ENCODE results near the gene CDC42EP2. TPM values are rescaled to one million over a fixed set of nuclear protein-coding genes. Genes with fewer than 3 reads are reported as not detected.
A peak's percentile ranks its signal among the peaks of the same experiment; 100 is the strongest.

Gene CDC42EP2
- polyA plus RNA-seq, 1 of the 3 experiments (the other 2 are of a cell fraction), result 8.1 TPM

GRCh38 chr11:65288706-65289536 is 25.7 kb upstream of the CDC42EP2 start:
- POLR2A ChIA-PET, result interaction anchor here (0.7 to 2.6 kb wide), 7 partner anchors 9 to 135 kb away, joined by 3 to 10 read pairs (median 3); partner anchors contain the start of gene CDC42EP2
- Histone ChIP-seq H3K27ac (ENCODE audit: low read depth in 2 of 2, low read length in 1 of 2) (peak overlapping the region; percentile 18 to 98; a peak in 3 of 4 replicates), H3F3A (replicated peaks; ENCODE audit: insufficient read depth) (peaks cover 4% of the 10 kb centered on the region), H3K36me3 (replicated peaks in 1 of 2; ENCODE audit: control insufficient read depth in 1 of 2, insufficient read depth in 2 of 2, low read length in 1 of 2) (peaks cover 22 to 31% of the 10 kb centered on the region in 2 experiments), H3K4me2 (no peak overlapping the region), H3K4me3 (ENCODE audit: low read depth in 2 of 2, low read length in 1 of 2) (no peak overlapping the region), H4K20me1 (ENCODE audit: insufficient read depth) (no peaks in the 10 kb centered on the region), H3K9me2 (no peaks in the 10 kb centered on the region), H3K4me1 (ENCODE audit: control insufficient read depth in 1 of 2, insufficient read depth in 2 of 2, low read depth in 1 of 2, low read length in 1 of 2) (peaks cover 14 to 35% of the 10 kb centered on the region in 2 experiments; a peak in 3 of 4 replicates), H2AFZ (ENCODE audit: low read depth) (no peak overlapping the region), H3K27me3 (ENCODE audit: insufficient read depth) (no peaks in the 10 kb centered on the region), H3K79me2 (ENCODE audit: insufficient read depth) (no peaks in the 10 kb centered on the region; the same call in 1 of the 2 replicates), H3K9ac (no peak overlapping the region), H3K9me3 (no peaks in the 10 kb centered on the region)
- DNase-seq, result peak; percentile 85
- 93% methylated on average over 3 of the region's 6 CpGs for WGBS (ENCODE audit: low lambda C conversion rate)
- CTCF ChIA-PET, result interaction anchor here (0.8 to 37.6 kb wide), 9 partner anchors 9 to 545 kb away, joined by 3 to 1118 read pairs (median 3); partner anchors contain the start of genes CDC42EP2, DPF2 and RASGRP2
- TF ChIP-seq GABPA (IDR thresholded peaks at IDR 0.05; ENCODE audit: low read depth) (no peak), REST (IDR thresholded peaks at IDR 0.05; ENCODE audit: low read depth, low read length) (no peak), RXRA (IDR thresholded peaks at IDR 0.05; ENCODE audit: borderline replicate concordance, low read depth) (no peak), RFX5 (IDR thresholded peaks at IDR 0.05; ENCODE audit: low read length) (no peak), FOXM1 (IDR thresholded peaks at IDR 0.05; ENCODE audit: low read depth) (no peak), TEAD4 (IDR thresholded peaks at IDR 0.05; ENCODE audit: borderline replicate concordance, insufficient read depth) (no peak), TAF1 (IDR thresholded peaks at IDR 0.05; ENCODE audit: borderline replicate concordance, low read depth, low read length) (no peak), FOXJ3 (CRISPR knock-in tag; IDR thresholded peaks at IDR 0.05) (no peak), MAX (IDR thresholded peaks at IDR 0.05; ENCODE audit: low read depth) (no peak), FOSL2 (IDR thresholded peaks at IDR 0.05; ENCODE audit: borderline replicate concordance, low read depth) (no peak), CHD2 (IDR thresholded peaks at IDR 0.05; ENCODE audit: low read length, partially characterized antibody) (peak; percentile 37), NRF1 (IDR thresholded peaks at IDR 0.05; ENCODE audit: low read depth, low read length) (no peak), RCOR1 (IDR thresholded peaks at IDR 0.05; ENCODE audit: low read length) (peak; percentile 43; the same call in 1 of the 2 replicates), JUND (IDR thresholded peaks at IDR 0.05) (no peak), SIN3A (IDR thresholded peaks at IDR 0.05; ENCODE audit: borderline replicate concordance, low read depth, low read length) (no peak), ELF1 (IDR thresholded peaks at IDR 0.05) (no peak), RAD21 (IDR thresholded peaks at IDR 0.05; ENCODE audit: low read length) (no peak), POLR2AphosphoS5 (IDR thresholded peaks at IDR 0.05; ENCODE audit: low read depth, low read length) (no peak), MXI1 (IDR thresholded peaks at IDR 0.05; ENCODE audit: low read depth, low read length) (peak; percentile 78), USF2 (IDR thresholded peaks at IDR 0.05; ENCODE audit: borderline replicate concordance, low read depth, low read length) (no peak), NFIC (IDR thresholded peaks at IDR 0.05; ENCODE audit: borderline replicate concordance) (peak; percentile 26; the same call in 1 of the 2 replicates), SMC3 (IDR thresholded peaks at IDR 0.05; ENCODE audit: low read depth, low read length) (no peak; the same call in 1 of the 2 replicates), EP300 (IDR thresholded peaks at IDR 0.05; ENCODE audit: borderline replicate concordance in 1 of 2, low read depth in 1 of 2, low read length in 1 of 2) (peak in 1 of 2 experiments; percentile 88; a peak in 2 of 4 replicates), YY1 (IDR thresholded peaks at IDR 0.05; ENCODE audit: low read depth) (no peak)
- TF ChIP-seq, protein P1, sequence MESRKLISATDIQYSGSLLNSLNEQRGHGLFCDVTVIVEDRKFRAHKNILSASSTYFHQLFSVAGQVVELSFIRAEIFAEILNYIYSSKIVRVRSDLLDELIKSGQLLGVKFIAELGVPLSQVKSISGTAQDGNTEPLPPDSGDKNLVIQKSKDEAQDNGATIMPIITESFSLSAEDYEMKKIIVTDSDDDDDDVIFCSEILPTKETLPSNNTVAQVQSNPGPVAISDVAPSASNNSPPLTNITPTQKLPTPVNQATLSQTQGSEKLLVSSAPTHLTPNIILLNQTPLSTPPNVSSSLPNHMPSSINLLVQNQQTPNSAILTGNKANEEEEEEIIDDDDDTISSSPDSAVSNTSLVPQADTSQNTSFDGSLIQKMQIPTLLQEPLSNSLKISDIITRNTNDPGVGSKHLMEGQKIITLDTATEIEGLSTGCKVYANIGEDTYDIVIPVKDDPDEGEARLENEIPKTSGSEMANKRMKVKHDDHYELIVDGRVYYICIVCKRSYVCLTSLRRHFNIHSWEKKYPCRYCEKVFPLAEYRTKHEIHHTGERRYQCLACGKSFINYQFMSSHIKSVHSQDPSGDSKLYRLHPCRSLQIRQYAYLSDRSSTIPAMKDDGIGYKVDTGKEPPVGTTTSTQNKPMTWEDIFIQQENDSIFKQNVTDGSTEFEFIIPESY (IDR thresholded peaks at IDR 0.05; ENCODE audit: borderline replicate concordance, low read depth), result no peak
- TF ChIP-seq, protein P2, sequence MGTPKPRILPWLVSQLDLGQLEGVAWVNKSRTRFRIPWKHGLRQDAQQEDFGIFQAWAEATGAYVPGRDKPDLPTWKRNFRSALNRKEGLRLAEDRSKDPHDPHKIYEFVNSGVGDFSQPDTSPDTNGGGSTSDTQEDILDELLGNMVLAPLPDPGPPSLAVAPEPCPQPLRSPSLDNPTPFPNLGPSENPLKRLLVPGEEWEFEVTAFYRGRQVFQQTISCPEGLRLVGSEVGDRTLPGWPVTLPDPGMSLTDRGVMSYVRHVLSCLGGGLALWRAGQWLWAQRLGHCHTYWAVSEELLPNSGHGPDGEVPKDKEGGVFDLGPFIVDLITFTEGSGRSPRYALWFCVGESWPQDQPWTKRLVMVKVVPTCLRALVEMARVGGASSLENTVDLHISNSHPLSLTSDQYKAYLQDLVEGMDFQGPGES (IDR thresholded peaks at IDR 0.05; ENCODE audit: low read depth, low read length), result no peak
